NK-92 (cell line): Measurements from ENCODE around the gene AHSG.
"Not testable (repeated sequence)": the region's sequence is repeated elsewhere in the genome, so short reads cannot be mapped to it uniquely, and the experiment has no call there.

ENCODE experiments used
- DNase-seq: peaks from one replicate; lab custom pipeline; 2025; ENCODE audit not compliant: unreplicated experiment; lab: John Stamatoyannopoulos, UW

The AHSG gene

DNA sequence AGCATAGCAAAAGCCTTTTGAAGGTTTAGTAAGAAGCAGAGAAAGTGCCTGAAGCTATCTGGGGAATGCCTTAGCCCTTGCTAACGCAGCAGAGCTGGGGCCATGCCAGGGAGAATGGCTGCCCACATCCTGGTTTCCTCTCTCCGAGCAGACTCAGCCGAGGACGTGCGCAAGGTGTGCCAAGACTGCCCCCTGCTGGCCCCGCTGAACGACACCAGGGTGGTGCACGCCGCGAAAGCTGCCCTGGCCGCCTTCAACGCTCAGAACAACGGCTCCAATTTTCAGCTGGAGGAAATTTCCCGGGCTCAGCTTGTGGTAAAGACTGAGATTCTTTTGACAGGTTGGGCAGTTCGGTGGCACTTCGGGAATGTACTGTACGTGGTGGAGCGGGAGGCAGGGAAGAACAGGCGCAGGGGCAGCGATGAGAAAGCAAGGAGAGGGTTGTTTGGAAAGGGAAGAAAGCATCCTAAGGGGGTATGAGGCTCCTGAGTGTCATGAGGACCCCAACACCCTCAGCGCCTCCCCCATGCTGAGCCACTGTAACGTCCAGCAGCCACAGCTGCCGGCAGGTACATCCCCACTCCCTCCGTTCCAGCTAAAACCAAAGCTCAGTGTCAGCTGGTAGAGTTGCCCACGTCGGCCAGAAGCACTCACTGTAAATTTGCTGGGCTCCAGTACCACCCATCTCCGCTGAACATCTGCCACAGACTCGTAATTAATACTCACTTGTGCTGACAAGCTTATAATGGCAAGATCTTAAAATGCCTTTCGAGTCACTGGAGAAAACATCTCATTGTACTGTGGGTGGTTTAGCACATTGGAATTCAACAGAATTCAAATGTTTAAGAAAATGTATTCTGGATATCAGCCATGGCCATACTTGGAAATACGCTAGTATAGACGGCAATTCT, 4.4 kb downstream of the AHSG start:
- DNase-seq: no peak

DNA sequence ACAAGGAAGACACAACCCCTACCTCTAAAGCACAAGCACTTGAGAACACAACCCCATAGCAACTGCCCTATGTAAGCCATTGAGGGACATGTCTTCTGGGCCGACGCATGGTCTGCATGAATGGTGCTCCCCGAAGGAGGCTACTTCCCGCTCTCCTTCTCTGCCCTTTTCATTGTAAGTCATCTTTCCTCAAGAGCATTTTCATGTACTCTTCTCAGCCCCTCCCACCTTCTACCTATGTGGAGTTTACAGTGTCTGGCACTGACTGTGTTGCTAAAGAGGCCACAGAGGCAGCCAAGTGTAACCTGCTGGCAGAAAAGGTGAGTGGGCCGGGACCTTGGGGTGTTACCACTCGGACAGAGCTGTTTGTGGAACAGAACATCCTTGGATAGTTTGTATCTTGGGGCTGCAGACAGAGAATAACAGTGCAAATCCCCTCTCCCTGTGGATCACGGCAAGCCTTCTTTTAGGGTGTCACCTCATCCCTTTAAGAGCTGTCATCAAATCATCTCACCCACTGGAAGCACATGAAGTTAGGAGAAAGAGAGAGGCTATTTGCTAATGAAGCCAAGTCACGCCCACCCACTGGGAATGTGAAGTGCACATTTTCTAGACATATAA, 5.6 kb downstream of the AHSG start:
- DNase-seq: no peak

GRCh38 chr3:186619787-186620212, 6.9 kb downstream of the AHSG start:
- no peak for DNase-seq

GRCh38 chr3:186620213-186621092, 7.6 kb downstream of the AHSG start:
- DNase-seq: no peak

DNA sequence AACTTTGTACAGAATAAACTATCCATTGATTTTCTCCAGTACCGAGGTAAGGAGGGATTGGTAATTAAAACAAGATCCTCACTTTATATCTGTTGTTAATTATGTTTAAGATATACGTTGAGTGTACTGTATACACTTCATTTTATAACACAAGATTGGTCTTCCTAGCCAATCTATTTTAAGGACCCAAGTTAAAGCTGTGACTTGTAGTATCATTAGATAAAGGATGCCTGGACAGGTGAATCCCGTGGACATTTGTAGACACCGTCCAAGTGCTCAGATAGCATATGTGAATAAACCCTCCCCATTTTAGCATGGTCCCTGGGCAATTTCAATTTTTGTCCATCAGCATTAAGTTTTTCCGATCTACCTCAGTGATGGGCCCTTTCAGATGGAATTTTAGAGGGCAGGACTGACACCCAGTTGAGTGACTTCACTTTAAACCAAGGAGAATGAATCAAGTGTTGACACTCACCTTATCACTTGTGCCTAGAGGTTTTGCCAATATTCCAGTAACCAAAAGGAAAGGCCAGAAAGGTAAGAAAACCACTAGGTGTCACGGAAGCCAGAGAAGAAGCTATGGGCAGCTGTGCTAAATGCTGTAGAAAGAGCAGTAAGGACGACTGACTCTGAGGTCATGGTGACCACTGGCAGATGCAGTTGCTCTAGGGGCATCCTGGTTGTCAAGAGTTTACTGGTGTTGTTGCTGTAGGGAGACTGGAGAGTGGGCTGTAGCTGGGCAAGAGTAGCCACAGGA, 9.2 kb downstream of the AHSG start:
- DNase-seq: no peak

DNA sequence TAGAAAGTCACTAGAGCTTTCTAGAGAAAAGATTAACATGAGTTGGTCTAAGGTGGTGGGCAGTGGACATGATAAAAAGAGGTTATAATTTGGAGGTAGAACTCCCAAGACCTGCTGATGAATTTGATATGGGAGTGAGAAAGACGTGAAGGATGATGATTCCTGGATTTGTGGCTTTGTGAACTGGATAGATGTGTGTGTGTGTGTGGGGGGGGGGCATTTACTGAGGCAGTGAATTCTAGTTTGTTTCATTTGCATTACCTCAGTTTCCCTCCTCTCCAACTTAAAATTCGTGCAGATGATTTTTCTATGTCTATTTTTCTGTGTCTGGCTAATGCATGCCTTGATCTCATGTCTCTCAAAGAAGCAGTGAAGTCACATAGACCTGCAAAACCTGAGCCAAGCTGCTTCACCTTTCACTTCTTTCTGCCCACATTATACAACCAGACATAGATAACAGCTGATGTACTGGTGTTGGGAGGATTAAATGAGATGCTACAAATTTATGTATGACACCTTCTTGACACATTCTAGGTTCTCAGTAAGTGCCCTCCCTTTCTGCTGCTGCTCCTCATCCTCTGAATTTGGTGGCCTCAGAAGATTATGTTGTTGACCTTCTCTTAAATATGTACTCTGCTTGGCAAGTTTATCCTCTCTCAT, 9.9 kb downstream of the AHSG start:
- DNase-seq: no peak

- no peak for DNase-seq
These were observed 11.7 kb downstream of the AHSG start for GRCh38 chr3:186624598-186624997.

DNA sequence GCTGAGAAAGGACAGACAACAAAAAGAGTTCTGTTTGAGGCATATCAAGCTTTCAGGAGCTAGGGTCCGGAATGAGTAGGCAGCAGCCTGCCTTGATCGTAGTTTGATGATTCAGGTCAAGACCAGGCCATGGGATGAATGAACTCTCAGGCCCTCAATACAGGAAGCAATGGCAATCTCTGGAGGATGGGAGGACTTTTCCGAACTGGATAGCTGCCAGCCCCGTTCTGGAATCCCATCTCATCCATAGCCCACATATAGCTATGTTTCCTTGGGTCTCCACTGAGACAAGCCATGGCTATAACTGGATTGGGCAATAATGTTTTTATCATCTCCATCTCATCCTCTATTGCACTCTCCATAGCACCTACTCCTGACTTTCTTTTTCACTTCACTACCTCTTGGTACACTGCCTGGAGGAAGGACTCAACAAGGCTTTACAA, 12.8 kb downstream of the AHSG start:
- DNase-seq: no peak

GRCh38 chr3:186626254-186626847, 13.5 kb downstream of the AHSG start:
- DNase-seq: no peak

GRCh38 chr3:186627852-186628414, 15.1 kb downstream of the AHSG start:
- no peak for DNase-seq

GRCh38 chr3:186628756-186629155, 15.9 kb downstream of the AHSG start:
- no peak for DNase-seq

DNA sequence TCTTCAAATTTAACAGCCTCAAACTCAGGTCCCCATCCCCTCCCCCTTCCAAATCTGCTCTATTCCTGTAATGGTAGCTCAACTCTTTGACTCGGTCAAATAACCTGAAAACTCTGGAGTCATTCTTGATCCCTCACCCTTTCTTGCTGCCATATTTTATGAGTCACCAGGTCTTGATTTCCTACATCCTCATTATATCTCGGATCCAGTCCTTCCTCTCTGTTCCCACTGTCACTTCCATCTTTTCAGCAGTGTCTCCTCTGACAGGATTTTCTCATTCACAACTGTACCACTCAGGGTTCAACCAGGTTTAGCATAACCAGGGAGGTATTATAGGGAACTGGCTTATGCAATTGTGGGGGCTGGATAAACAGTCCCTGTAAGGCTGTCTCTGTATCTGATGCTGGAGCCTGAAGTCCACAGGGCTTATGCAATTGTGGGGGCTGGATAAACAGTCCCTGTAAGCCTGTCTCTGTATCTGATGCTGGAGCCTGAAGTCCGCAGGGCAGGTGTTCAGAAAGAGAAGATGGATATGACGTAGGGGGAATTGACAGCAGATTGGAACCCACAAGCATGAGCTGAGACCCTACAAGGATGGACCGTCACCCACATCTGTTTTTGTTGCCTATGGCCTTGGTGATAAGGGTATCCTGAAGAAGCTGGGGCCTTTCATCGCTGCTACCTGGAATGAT, 18.2 kb downstream of the AHSG start:
- DNase-seq: no peak

DNA sequence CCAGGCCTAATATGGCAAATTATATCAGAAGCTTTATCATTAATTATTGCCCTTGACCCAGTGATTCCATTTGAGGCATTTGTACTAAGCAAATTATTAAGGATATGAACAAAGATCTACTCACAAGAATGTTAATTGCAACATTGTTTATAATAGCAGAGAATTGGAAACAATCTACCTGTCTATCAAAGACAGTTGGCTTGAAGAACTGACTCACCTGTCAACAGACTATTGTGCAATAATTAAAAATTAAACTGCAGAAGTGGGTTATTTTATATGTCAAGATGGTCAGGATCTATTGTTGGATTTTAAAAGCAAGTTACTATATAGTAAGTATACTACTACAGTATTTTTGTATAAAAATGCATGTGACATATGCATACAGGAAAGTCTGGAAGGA, 20.6 kb downstream of the AHSG start:
- no peak for DNase-seq

DNA sequence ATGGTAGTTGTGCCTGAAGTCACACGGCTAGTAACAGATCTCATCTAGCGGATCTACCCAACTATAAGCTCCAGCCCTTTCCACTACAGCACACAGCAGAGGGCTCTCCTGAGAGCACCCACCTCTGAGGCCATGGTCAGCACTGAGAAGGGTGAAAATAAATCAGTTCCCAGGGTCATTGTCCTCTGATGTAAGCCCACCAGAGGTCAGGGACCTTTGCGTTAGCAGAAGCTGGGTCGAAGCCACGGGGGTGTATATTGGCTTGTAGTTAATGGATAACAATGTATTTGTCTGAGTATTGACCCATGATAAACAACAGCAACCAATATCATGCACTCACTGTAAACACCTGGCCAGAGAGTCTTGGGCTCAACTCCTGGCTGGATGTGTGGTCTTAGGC, 21.3 kb downstream of the AHSG start:
- not testable (repeated sequence) for DNase-seq

- DNase-seq: no peak
These were observed 22.7 kb downstream of the AHSG start for GRCh38 chr3:186635532-186635931.

- DNase-seq: no peak
These were observed 23.7 kb downstream of the AHSG start for GRCh38 chr3:186636536-186636935.

GRCh38 chr3:186637686-186638085, 24.8 kb downstream of the AHSG start:
- no peak for DNase-seq

GRCh38 chr3:186638259-186638658, 25.4 kb downstream of the AHSG start:
- DNase-seq: no peak
